NCI-H446 treated with DMSO at 0.1 percent for 48 hours (cell line): Measurements from ENCODE around the gene KCNK4.
"Not testable (repeated sequence)": the region's sequence is repeated elsewhere in the genome, so short reads cannot be mapped to it uniquely, and the experiment has no call there.

Experiments used
- DNase-seq: peaks from one replicate; lab custom pipeline; 2025; lab: John Stamatoyannopoulos, UW

Gene KCNK4

DNA sequence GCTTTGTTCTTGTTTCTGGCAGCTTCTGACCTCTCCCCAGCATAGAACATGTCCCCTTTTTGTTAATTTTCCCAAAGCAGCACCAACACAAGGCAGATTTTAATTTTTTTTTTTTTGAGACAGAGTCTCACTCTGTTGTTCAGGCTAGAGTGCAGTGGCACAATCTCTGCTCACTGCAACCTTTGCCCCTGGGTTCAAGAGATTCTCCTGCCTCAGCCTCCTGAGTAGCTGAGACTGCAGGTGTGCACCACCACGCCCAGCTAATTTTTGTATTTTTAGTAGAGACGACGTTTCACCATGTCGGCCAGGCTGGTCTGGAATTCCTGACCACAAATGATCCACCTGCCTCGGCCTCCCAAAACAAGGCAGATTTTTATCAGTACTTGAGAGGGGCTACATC lies 16.7 kb downstream of the KCNK4 start:
- DNase-seq: not testable (repeated sequence)

DNA sequence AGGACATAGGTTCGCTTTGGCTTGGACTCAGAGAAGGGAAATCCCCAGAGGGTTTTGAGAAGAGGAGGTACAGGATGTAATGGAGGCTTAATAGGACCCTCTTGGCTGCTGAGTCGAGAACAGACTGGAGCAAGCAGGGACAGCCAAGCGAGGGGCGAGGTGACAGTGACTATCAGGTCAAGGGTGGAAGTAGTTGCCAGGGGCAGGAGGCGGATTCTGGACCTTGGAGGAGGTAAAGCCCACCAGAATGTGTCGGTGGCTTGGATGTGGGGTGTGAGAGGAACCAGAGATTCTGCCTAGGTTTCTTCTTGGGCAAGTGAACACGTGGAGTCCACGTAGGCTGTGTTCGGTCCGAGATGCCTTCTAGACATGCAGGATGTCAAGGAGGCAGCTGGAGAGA lies 21.8 kb downstream of the KCNK4 start:
- DNase-seq: no peak

DNA sequence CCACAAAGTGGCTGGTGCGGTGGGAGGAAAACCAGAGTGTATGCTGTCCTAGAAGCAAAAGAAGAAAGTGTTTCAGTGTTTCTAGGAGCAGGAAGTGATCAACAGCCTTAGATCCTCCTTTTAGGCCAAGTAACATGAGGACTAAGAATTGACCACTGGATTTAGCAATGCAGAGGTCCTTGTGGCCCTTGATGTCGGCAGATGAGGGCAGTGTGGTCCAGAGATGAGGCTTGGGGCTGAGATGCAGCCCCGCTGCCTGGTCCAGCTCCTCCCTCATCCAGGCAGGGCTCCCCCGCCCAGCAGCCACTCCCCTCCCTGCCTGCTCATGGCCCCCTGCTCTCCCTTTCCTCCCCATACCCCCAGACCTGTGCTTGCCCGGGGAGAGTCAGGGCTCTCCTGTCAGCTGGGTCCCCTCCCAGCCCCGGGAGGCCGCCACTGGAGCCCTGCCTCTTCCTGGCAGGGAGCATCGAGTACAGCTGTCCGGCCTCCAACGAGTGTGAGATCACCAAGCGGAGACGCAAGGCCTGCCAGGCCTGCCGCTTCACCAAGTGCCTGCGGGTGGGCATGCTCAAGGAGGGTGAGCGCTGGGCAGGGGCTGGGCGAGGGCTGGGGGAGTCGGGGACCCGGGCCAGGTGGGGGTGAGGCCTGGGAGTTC lies 22.5 kb downstream of the KCNK4 start:
- no peak for DNase-seq

GRCh38 chr11:64314146-64314804 lies 23.2 kb downstream of the KCNK4 start:
- no peak for DNase-seq

- DNase-seq: no peak
Observed at GRCh38 chr11:64314805-64315561, 23.9 kb downstream of the KCNK4 start.

GRCh38 chr11:64315667-64316526 lies 24.8 kb downstream of the KCNK4 start:
- DNase-seq: not testable (repeated sequence)

DNA sequence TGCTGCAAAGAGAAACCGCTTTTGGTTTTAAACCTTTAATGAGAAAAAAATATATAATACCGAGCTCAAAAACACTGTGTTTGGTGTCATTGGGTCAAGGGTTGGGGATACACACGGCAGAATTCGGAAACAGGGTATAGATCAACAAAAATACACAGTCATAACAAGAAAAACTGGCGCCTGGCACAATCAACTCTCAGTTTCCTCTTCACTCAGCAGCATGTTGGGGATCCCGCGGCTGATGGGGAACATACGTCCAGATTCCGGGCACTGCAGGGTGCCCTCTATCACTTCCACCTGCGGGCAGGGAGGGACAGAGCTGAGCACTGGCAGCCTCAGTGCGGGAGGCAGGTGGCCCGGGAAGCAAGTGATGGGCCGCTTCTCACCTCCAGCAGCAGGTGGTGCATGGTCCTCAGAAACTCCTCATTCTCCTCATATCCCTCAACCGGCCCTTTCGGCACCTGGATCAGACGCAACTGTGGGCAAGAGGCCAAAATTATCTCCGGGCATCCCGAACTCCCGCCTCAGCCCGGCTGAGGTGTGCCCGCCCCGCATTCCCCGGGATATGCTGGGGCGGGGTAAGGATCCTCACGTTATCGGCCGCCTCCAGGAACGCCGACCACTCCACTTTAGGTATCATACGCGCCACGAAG lies 25.7 kb downstream of the KCNK4 start:
- DNase-seq: no peak

- DNase-seq: peak; percentile 97
Observed at GRCh38 chr11:64317325-64317960, 26.3 kb downstream of the KCNK4 start, which contains the start of gene TRMT112. Gene TRMT112, minus strand, starts transcription at chr11:64317559. Its CDS starts 33 bp downstream, at chr11:64317526.

DNA sequence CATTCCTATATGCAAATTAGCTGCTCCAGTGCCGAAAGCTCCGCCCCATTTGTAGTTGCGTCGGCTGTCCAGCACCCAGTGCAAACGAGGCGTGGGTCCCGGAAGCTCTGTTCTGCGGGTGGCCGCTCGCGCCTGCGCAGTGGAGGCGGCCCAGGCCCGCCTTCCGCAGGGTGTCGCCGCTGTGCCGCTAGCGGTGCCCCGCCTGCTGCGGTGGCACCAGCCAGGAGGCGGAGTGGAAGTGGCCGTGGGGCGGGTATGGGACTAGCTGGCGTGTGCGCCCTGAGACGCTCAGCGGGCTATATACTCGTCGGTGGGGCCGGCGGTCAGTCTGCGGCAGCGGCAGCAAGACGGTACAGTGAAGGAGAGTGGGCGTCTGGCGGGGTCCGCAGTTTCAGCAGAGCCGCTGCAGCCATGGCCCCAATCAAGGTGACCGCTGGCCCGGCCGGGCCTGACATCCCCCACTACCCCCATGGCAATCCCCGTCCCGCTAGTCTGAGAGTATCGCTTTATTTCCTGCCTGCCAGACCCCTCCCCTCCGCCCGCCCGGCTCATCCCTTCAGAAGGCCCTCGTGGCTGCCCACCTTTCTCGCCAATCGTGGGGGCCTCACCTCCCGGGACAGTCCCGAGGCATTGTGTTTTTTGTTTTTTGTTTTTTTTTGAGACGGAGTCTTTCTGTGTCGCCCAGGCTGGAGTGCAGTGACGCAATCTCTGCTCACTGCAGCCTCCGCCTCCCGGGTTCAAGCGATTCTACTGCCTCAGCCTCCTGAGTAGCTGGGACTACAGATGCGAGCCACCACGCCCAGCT lies 27.1 kb downstream of the KCNK4 start, which contains the start of gene PRDX5:
PRDX5 (plus strand) TSS at position 161 of the 805 bp plus-strand sequence; CDS start at position 256, 95 bp downstream.
- DNase-seq: peak; percentile 96

- no peak for DNase-seq
Observed at GRCh38 chr11:64318766-64319761, 28.0 kb downstream of the KCNK4 start.

- no peak for DNase-seq
Observed at GRCh38 chr11:64320556-64320955, 29.5 kb downstream of the KCNK4 start.

- DNase-seq: no peak
Observed at GRCh38 chr11:64321026-64321425, 29.9 kb downstream of the KCNK4 start.

- DNase-seq: no peak
Observed at GRCh38 chr11:64321533-64321932, 30.4 kb downstream of the KCNK4 start.

- no peak for DNase-seq
Observed at GRCh38 chr11:64322925-64323260, 31.8 kb downstream of the KCNK4 start.

GRCh38 chr11:64323373-64323772 lies 32.3 kb downstream of the KCNK4 start:
- DNase-seq: no peak

- not testable (repeated sequence) for DNase-seq
Observed at GRCh38 chr11:64323984-64324383, 32.9 kb downstream of the KCNK4 start.

DNA sequence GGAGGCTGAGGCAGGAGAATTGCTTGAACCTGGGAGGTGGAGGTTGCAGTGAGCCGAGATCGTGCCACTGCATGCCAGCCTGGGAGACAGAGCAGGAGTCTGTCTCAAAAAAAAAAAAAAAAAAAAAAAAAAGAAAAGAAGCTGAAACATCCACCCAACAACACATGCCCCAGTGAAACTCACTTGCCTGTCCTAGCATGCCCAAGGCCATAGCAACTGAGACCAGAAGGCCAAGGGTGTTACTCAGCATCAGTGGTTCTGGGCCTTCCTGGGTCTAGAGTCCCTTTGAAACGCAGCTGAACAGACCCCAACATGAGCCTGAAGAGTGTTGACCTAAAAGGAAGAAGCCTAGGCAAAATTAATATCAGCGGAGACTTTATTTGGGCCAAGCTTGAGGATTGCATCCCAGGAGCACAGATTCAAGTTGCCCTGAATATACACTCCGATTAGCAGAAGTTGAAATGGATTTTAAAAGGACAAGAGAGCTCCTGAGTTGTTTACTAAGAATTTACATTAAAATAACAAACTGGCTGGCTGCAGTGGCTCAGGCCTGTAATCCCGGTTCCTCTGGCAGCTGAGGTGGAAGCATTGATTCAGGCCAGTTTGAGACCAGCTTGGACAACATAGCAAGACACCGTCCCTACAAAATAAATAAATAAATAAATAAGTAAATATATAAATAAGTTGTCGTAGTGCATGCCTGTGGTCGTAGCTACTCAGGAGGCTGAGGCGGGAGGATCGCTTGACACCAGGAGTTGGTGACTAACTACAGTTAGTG lies 33.8 kb downstream of the KCNK4 start:
- no peak for DNase-seq

DNA sequence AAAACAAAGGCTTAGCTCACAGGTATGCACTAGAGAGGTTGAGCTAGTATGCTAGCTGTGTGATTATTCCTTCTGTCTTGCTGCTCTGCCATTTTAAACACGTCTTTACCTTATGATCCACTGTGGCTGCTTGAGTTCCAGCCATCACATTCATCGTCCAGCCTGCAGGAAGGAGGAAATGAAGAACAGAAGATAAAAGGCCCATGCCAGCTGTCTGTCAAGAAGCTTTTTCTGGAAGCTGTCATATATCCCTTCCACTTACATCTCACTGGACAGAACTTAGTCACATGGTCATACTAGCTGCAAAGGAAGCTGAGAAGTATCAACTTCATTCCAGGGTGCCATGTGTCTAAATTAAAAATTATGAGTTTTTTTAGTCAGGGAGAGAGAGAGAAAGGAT lies 36.3 kb downstream of the KCNK4 start:
- no peak for DNase-seq
